ENCODE measurements around the gene MVD.

Gene MVD

GRCh38 chr16:88697116-88697830 lies 34.4 kb upstream of the MVD start:
- Histone ChIP-seq H3K27ac (no peak overlapping the region), H3K4me3 (no peak overlapping the region)
- no peak for DNase-seq (ENCODE audit: low spot score)
- TF ChIP-seq CTCF (IDR thresholded peaks at IDR 0.05): no peak

- no peak for TF ChIP-seq CTCF (IDR thresholded peaks at IDR 0.05)
- no peak for DNase-seq (ENCODE audit: low spot score)
- H3K27ac ChIP-seq: no peak overlapping the region
- H3K4me3 ChIP-seq: no peak overlapping the region
Observed at GRCh38 chr16:88696441-88696840, 33.5 kb upstream of the MVD start.

GRCh38 chr16:88695753-88696152 lies 32.9 kb upstream of the MVD start:
- no peak for TF ChIP-seq CTCF (IDR thresholded peaks at IDR 0.05)
- Histone ChIP-seq H3K27ac (no peak overlapping the region), H3K4me3 (no peak overlapping the region)
- no peak for DNase-seq (ENCODE audit: low spot score)

GRCh38 chr16:88695218-88695617 lies 32.3 kb upstream of the MVD start:
- H3K27ac ChIP-seq: no peak overlapping the region
- H3K4me3 ChIP-seq: no peak overlapping the region
- no peak for TF ChIP-seq CTCF (IDR thresholded peaks at IDR 0.05)
- DNase-seq (ENCODE audit: low spot score): no peak

GRCh38 chr16:88694221-88695087 lies 31.6 kb upstream of the MVD start:
- TF ChIP-seq CTCF (IDR thresholded peaks at IDR 0.05): no peak
- H3K27ac ChIP-seq: no peak overlapping the region
- DNase-seq (ENCODE audit: low spot score): no peak
- no peak overlapping the region for H3K4me3 ChIP-seq

GRCh38 chr16:88693420-88694177 lies 30.7 kb upstream of the MVD start:
- DNase-seq (ENCODE audit: low spot score): no peak
- Histone ChIP-seq H3K27ac (no peak overlapping the region), H3K4me3 (no peak overlapping the region)
- no peak for TF ChIP-seq CTCF (IDR thresholded peaks at IDR 0.05)
